PC-3 (cell line): Measurements from ENCODE around the gene TRIM5.

Source experiments
- CTCF ChIP-seq: fragments of 300-600 bp; sonication (generic); conservative IDR thresholded peaks from 2 replicates; pipeline ENCODE4 v1.5.1; 2017; ENCODE audit warnings: antibody characterized with exemption, low read depth, mild to moderate bottlenecking, low read length
- EZH2 ChIP-seq: fragments of 300-600 bp; sonication (generic); IDR thresholded peaks from one replicate; pipeline ENCODE4 v1.6.1; 2017; ENCODE audit warnings: antibody characterized with exemption, mild to moderate bottlenecking, low read length; ENCODE audit not compliant: unreplicated experiment

- TF ChIP-seq CTCF (no peak), EZH2 (no peak)
Observed at GRCh38 chr11:5665051-5665570, 19.8 kb downstream of the TRIM5 start.
